Mesendoderm (in vitro differentiated cells): Measurements from ENCODE around the gene TMEM79.
A peak's percentile ranks its signal among the peaks of the same experiment; 100 is the strongest.
"Not testable (repeated sequence)": the region's sequence is repeated elsewhere in the genome, so short reads cannot be mapped to it uniquely, and the experiment has no call there.

Experiments used
- DNase-seq: peaks from one replicate; pipeline ENCODE4 v3.0.0; 2013
- H2AK5ac ChIP-seq: 2 replicates; pipeline ENCODE4 v1.6.1; 2013; ENCODE audit warnings: low read length, inconsistent platforms
- H2BK120ac ChIP-seq: 2 replicates; pipeline ENCODE4 v1.6.1; 2013; ENCODE audit warnings: low read depth, mild to moderate bottlenecking, low read length, moderate library complexity, mixed read lengths
- H2BK15ac ChIP-seq: replicated peaks from 2 replicates; pipeline ENCODE4 v1.6.1; 2013; ENCODE audit warnings: low read depth, mild to moderate bottlenecking, moderate library complexity
- H2BK5ac ChIP-seq: 2 replicates; pipeline ENCODE4 v1.6.1; 2013; ENCODE audit warnings: low read length, inconsistent platforms
- H3K18ac ChIP-seq: 2 replicates; pipeline ENCODE4 v1.6.1; 2013; ENCODE audit warnings: mild to moderate bottlenecking, low read length, mixed read lengths
- H3K23ac ChIP-seq: one replicate; pipeline ENCODE4 v1.6.1; 2013; ENCODE audit warnings: low read length
- H3K27ac ChIP-seq: 2 replicates; pipeline ENCODE4 v1.5.1; 2013; ENCODE audit warnings: low read depth, mild to moderate bottlenecking, inconsistent platforms, low read length, moderate library complexity
- H3K27me3 ChIP-seq: 2 replicates; pipeline ENCODE4 v1.6.1; 2013; ENCODE audit warnings: low read length, control low read depth, mild to moderate bottlenecking, inconsistent platforms; ENCODE audit not compliant: insufficient read depth, poor library complexity
- H3K36me3 ChIP-seq: 2 replicates; pipeline ENCODE4 v1.6.1; 2013; ENCODE audit warnings: low read length, inconsistent platforms; ENCODE audit not compliant: control insufficient read depth, insufficient read depth
- H3K4ac ChIP-seq: one replicate; pipeline ENCODE4 v1.6.1; 2013; ENCODE audit warnings: low read depth, mild to moderate bottlenecking, low read length, moderate library complexity
- H3K4me1 ChIP-seq: 2 replicates; pipeline ENCODE4 v1.6.1; 2013; ENCODE audit warnings: low read depth, low read length, inconsistent platforms; ENCODE audit not compliant: control insufficient read depth
- H3K4me2 ChIP-seq: 2 replicates; pipeline ENCODE4 v1.6.1; 2013; ENCODE audit warnings: low read length
- H3K4me3 ChIP-seq: 2 replicates; pipeline ENCODE4 v1.5.1; 2013; ENCODE audit warnings: mild to moderate bottlenecking, low read length
- H3K56ac ChIP-seq: one replicate; pipeline ENCODE4 v1.6.1; 2013; ENCODE audit warnings: low read length
- H3K79me1 ChIP-seq: 2 replicates; pipeline ENCODE4 v1.6.1; 2013; ENCODE audit warnings: low read length, inconsistent platforms
- H3K79me2 ChIP-seq: 2 replicates; pipeline ENCODE4 v1.6.1; 2013; ENCODE audit warnings: mild to moderate bottlenecking, low read length; ENCODE audit not compliant: control insufficient read depth, insufficient read depth
- H3K9ac ChIP-seq: 2 replicates; pipeline ENCODE4 v1.6.1; 2013; ENCODE audit warnings: low read length, inconsistent platforms
- H4K5ac ChIP-seq: one replicate; pipeline ENCODE4 v1.6.1; 2013; ENCODE audit warnings: low read length
- H4K8ac ChIP-seq: one replicate; pipeline ENCODE4 v1.6.1; 2013; ENCODE audit warnings: low read depth, mild to moderate bottlenecking, control low read depth, low read length, moderate library complexity
- WGBS: extraction: QIAGEN DNeasy Blood & Tissue Kit; methylation state at CpG from one replicate; pipeline ENCODE4 v1.1.7; 2013; ENCODE audit warnings: low lambda C conversion rate, missing lambda C conversion rate; ENCODE audit not compliant: insufficient coverage; ENCODE audit errors: extremely low coverage; 5-methylcytosine and 5-hydroxymethylcytosine counted together

The TMEM79 gene

DNA sequence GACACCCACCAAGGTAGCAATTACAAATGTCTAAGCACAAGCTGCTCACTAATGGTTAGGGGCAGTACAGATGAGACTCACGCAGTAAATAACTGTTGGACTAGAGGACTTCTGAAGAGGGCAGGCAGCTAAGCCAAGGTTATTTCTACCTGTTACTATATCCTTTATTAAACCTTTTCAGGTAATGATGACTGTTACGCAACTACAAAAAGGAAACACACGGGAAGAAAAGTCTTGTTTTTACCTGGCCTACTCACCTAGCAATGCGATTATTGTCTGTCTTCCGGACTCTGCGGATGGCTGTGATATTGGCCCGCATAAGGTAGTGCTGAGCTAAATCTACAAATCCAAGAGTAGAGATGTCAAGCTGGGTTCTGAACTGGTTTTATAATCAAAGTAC, 32.8 kb downstream of the TMEM79 start:
- H3K27me3 ChIP-seq = no peaks in the 10 kb centered on the region
- no peak overlapping the region for H3K4me3 ChIP-seq
- no peak for DNase-seq
- no peak overlapping the region for H3K9ac ChIP-seq
- no peaks in the 10 kb centered on the region for H3K79me2 ChIP-seq
- no peak overlapping the region for H3K23ac ChIP-seq
- H3K4ac ChIP-seq = no peak overlapping the region
- H4K8ac ChIP-seq = no peak overlapping the region
- H3K4me2 ChIP-seq = no peak overlapping the region
- WGBS = no CpG with 5 or more reads among the region's 7 CpGs
- no peak overlapping the region for H3K27ac ChIP-seq
- no peak overlapping the region for H2BK5ac ChIP-seq
- H2AK5ac ChIP-seq = no peak overlapping the region
- no peak overlapping the region for H2BK15ac ChIP-seq
- no peak overlapping the region for H3K56ac ChIP-seq
- H3K18ac ChIP-seq = no peak overlapping the region
- H4K5ac ChIP-seq = no peak overlapping the region
- H3K4me1 ChIP-seq = no peaks in the 10 kb centered on the region
- no peak overlapping the region for H2BK120ac ChIP-seq
- peaks cover 37% of the 10 kb centered on the region for H3K36me3 ChIP-seq
- peaks cover 2% of the 10 kb centered on the region for H3K79me1 ChIP-seq

DNA sequence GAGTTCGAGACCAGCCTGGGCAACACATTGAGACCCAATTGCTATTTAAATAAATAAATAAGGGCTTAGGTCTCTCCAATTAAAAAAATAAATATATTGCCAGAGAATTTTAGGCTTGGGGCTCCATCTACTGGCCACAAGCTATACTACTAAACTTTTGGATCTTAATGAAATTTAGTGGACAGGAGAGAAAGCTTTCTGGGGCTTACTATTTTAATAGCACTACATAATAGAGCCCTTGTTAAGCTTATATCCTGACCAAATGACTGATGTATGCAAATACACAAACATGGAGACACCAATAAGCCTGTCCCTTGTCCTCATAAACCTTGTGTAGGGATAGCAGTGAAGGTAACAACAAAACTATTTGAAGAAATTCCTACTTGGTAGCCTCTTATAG, 35.5 kb downstream of the TMEM79 start:
- Histone ChIP-seq H3K27me3 (no peaks in the 10 kb centered on the region), H3K4ac (no peak overlapping the region), H3K79me1 (peaks cover 2% of the 10 kb centered on the region), H3K56ac (no peak overlapping the region), H3K4me1 (no peaks in the 10 kb centered on the region), H3K4me2 (no peak overlapping the region), H3K4me3 (no peak overlapping the region), H4K8ac (no peak overlapping the region), H3K18ac (no peak overlapping the region), H2BK15ac (no peak overlapping the region), H4K5ac (no peak overlapping the region), H3K23ac (no peak overlapping the region), H3K27ac (no peak overlapping the region), H3K36me3 (peaks cover 31% of the 10 kb centered on the region), H3K9ac (no peak overlapping the region), H3K79me2 (no peaks in the 10 kb centered on the region), H2AK5ac (no peak overlapping the region), H2BK120ac (no peak overlapping the region), H2BK5ac (no peak overlapping the region)
- DNase-seq = peak; percentile 22
- WGBS = no CpG with 5 or more reads among the region's 1 CpG

DNA sequence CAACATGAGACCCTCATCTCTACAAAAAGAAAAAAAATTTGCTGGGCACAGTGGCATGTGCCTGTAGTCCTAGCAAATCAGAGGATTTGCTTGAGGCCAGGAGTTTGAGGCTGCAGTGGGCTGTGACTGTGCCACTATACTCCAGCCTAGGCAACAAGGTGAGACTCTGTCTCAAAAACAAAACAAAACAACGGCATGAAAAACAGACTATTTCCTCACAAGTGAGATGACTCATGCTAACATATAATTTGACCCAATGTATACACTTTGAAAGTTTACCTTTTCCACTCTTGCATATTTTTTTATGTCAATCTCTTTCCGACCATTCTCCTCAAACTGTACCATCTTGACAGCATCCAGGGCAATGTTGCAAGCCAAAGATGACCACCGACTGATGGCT, 36.4 kb downstream of the TMEM79 start:
- H4K5ac ChIP-seq = no peak overlapping the region
- no peak overlapping the region for H2AK5ac ChIP-seq
- H3K4me3 ChIP-seq = no peak overlapping the region
- H3K9ac ChIP-seq = no peak overlapping the region
- no peak overlapping the region for H2BK15ac ChIP-seq
- no peak for DNase-seq
- no peak overlapping the region for H3K27ac ChIP-seq
- no peak overlapping the region for H2BK120ac ChIP-seq
- H2BK5ac ChIP-seq = no peak overlapping the region
- WGBS = no CpG with 5 or more reads among the region's 3 CpGs
- no peaks in the 10 kb centered on the region for H3K4me1 ChIP-seq
- H3K18ac ChIP-seq = no peak overlapping the region
- H3K4me2 ChIP-seq = no peak overlapping the region
- peaks cover 2% of the 10 kb centered on the region for H3K79me1 ChIP-seq
- no peaks in the 10 kb centered on the region for H3K79me2 ChIP-seq
- H4K8ac ChIP-seq = no peak overlapping the region
- H3K27me3 ChIP-seq = no peaks in the 10 kb centered on the region
- no peak overlapping the region for H3K23ac ChIP-seq
- no peak overlapping the region for H3K56ac ChIP-seq
- H3K4ac ChIP-seq = no peak overlapping the region
- peaks cover 31% of the 10 kb centered on the region for H3K36me3 ChIP-seq

GRCh38 chr1:156323179-156323578, 39.1 kb downstream of the TMEM79 start:
- not testable (repeated sequence) for H3K79me2 ChIP-seq, H2AK5ac ChIP-seq, H3K27me3 ChIP-seq, H3K27ac ChIP-seq, H3K4me1 ChIP-seq, H3K4me2 ChIP-seq, H2BK5ac ChIP-seq, DNase-seq, H4K5ac ChIP-seq, H3K9ac ChIP-seq, H3K23ac ChIP-seq, H3K79me1 ChIP-seq, H2BK120ac ChIP-seq, H2BK15ac ChIP-seq, H4K8ac ChIP-seq, H3K4me3 ChIP-seq, H3K56ac ChIP-seq, H3K4ac ChIP-seq, H3K18ac ChIP-seq
- WGBS = no CpG with 5 or more reads among the region's 9 CpGs
- H3K36me3 ChIP-seq = peaks cover 19% of the 10 kb centered on the region

DNA sequence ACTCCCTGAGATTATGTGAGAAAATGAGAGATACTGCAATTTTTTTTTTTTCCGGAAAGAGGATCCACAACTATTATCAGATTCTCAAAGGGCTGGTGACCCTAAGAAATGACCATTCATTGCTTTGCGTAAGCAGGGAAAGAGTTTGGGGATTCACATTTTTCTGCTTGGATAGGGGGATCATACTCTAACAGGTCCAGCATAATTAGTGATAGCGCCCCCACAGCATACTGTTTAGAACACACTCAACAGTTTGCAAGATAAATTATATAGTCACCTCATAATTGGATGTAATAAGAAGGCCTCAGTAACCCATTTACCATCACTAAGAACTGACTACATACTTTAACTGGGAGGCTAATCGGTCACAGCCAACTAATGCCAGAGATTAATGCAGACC, 52.1 kb downstream of the TMEM79 start:
- Histone ChIP-seq H3K79me2 (peaks cover 31% of the 10 kb centered on the region), H3K23ac (no peak overlapping the region), H2BK5ac (no peak overlapping the region), H3K18ac (no peak overlapping the region), H2BK15ac (no peak overlapping the region), H3K79me1 (peaks cover 8% of the 10 kb centered on the region), H3K9ac (peak overlapping the region; percentile 96), H3K4me2 (peak overlapping the region; percentile 63), H4K5ac (no peak overlapping the region), H3K4me3 (peak overlapping the region; percentile 9), H3K27ac (no peak overlapping the region), H3K27me3 (no peaks in the 10 kb centered on the region), H3K56ac (peak overlapping the region; percentile 62), H2BK120ac (no peak overlapping the region), H3K4me1 (peaks cover 2% of the 10 kb centered on the region), H3K4ac (no peak overlapping the region), H4K8ac (no peak overlapping the region), H3K36me3 (peaks cover 4% of the 10 kb centered on the region), H2AK5ac (no peak overlapping the region)
- WGBS = no CpG with 5 or more reads among the region's 4 CpGs
- peak; percentile 13 for DNase-seq
